GM12801 (cell line): ENCODE data around the gene LDLR.

ENCODE experiments used
- TF ChIP-seq, protein P1 (sequence below): IDR thresholded peaks from one replicate; pipeline ENCODE4 v1.5.1; 2011; ENCODE audit warnings: control low read depth; ENCODE audit not compliant: insufficient read length; ENCODE audit errors: extremely low read depth

LDLR gene

DNA sequence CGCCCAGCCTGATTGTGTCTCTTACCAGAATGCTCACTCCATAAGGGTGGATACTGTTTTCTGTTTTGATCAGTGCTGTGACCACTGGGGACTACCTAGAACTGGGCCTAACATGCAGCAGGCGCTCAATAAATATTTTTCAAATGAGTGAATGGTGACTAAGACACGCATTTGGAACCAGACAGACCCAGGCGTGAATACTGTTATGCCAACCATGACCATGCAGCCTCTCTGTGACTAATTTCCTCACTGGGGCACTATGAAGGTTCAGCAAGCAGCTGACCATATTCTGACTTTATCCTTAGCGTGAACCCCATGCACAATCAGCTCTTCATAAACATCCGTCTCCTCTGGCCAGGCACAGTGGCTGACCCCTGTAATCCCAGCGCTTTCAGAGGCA, 79.3 kb downstream of the LDLR start:
- TF ChIP-seq, protein P1, sequence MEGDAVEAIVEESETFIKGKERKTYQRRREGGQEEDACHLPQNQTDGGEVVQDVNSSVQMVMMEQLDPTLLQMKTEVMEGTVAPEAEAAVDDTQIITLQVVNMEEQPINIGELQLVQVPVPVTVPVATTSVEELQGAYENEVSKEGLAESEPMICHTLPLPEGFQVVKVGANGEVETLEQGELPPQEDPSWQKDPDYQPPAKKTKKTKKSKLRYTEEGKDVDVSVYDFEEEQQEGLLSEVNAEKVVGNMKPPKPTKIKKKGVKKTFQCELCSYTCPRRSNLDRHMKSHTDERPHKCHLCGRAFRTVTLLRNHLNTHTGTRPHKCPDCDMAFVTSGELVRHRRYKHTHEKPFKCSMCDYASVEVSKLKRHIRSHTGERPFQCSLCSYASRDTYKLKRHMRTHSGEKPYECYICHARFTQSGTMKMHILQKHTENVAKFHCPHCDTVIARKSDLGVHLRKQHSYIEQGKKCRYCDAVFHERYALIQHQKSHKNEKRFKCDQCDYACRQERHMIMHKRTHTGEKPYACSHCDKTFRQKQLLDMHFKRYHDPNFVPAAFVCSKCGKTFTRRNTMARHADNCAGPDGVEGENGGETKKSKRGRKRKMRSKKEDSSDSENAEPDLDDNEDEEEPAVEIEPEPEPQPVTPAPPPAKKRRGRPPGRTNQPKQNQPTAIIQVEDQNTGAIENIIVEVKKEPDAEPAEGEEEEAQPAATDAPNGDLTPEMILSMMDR = no peak

DNA sequence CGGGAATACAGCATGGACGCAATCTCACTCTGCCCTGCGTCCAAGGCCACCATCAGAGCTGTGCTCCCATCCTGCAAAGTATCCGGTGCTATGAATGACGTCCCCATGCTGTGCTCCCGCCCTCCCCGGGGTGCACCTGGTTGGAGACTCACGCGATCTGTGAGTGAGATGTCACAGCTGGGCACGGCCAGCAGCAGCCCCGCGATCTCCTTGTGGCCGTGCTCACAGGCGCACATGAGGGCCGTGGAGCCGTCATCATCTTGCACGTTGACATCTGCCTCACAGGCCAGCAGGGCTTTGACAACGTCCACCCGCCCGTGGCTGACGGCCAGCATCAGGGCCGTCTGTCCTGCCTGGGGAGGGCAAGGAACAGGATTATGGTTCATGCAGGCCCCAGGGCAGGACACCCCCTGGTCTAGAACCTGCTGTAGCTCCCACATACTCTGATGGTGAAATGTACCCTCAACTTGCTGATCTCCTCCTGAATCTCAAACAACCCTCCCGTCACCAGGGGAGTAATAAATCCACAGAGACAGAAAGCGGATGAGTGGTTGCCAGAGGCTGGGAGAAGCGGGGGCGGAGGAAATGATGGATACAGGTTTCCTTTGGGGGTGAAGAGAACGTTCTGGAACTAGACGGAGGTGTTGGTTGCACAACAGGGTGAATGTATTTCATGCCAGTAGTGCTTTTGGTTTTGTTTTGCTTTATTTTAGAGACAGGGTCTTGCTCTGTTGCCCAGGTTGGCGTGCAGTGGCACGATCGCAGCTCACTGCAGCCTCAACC, 80.8 kb downstream of the LDLR start:
- TF ChIP-seq, protein P1 = no peak

DNA sequence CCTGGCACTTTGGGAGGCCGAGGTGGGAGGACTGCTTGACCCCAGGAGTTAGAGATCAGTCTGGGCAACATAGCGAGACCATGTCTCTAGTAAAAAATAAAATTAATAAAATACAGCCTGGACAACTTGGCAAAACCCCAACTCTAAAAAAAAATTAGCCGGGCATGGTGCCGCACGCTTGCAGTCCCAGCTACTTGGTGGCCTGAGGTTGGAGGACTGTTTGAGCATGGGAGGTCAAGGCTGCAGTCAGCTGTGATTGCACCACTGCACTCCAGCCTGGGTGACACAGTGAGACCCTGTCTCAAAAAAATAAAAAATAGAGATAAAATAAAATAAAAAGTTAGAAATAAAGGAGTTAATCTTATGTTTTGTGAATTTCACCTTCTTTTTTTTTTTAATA, 81.9 kb downstream of the LDLR start:
- TF ChIP-seq, protein P1 = no peak

DNA sequence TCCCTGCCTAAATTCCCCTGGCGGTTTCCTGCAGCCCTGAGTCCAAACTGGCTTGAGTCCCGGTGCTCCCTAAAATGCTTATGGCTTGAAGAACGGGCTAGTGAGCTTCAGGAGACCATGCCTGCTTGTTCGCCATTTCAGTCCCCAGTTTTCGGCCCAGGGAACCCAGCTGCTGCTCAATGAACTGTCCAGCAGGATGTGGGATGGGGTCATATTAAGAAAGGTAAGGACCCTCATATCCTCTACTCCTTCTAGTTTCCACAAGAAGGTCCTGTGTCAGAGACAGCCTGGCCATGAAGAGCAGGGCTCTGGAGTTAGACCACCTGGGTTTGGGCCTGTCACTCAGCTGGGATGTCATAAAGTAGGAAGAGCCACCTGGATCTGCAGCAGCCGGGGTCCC, 83.3 kb downstream of the LDLR start:
- TF ChIP-seq, protein P1 = no peak

DNA sequence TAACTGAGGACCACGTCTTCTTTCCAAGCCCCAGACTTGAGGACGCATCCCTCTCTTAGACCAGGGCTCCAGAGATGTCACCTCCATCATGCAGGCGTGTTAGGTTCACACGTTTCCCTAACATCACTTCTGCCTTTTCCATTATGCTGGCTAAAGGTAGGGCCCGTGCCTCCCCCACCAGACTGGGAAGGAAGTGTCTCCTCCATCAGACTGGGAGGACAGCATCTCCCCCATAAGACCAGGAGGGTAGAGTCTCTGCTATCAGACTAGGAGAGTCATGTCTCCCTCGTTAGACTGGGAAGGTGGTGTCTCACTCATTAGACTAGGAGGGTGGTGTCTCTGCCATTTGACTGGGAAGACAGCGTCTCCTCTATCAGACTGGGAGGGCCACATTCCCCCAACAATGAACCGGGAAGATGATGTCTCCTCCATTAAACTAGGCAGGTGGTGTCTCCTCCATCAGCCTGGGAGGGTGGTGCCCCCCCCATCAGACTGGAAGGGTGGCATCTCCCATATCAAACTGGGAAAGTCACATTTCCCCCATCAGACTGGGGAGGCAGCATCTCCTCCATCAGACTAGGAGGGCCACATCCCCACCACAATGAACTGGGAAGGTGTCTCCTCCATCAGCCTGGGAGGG, 84.4 kb downstream of the LDLR start:
- TF ChIP-seq, protein P1 = no peak

DNA sequence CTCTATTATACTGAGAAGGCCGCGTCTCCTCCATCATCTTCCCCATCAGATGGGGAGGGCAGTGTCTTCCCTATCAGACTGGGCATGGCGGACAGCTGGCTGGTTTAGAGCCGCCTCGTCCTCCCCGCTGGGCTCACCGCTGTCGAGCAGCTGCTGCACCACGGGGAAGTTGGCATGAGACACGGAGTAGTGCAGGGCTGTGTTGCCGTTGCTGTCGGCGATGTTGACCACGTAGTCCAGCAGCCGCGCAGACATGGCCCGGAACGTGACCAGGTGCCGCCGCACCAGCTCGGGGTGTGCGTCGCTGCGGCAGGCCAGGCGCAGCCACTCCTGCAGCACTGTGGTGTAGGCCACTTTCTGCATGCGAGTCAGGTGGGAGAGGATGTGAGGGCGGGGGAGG, 85.1 kb downstream of the LDLR start:
- TF ChIP-seq, protein P1 = no peak

DNA sequence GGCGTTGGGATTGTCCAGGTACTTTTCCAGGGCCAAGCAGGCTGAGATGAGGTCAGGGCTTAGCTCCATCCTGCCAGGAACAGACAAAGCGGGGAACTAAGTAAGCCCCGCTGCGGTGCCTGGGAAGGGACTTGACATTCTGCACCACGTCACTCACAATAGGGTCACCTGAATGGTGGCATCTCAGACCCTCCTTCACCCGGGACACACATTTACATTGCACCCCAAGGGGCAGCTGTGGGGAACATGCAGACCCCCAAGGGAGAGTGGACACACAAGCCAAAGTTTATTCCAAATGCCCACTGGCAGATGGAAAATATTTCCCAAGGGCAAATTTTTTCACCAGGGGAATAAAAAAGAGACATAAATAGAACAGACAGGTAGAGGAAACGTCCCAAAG, 86.7 kb downstream of the LDLR start:
- TF ChIP-seq, protein P1 = no peak
